SK-N-MC (cell line): ENCODE results near the gene PIGO.

ENCODE experiments used
- EZH2 ChIP-seq: fragments of 200-600 bp; sonication (generic); IDR thresholded peaks from one replicate; pipeline ENCODE4 v1.6.1; 2017; ENCODE audit warnings: antibody characterized with exemption
- POLR2AphosphoS5 ChIP-seq: IDR thresholded peaks from 2 replicates; pipeline ENCODE4 v1.6.1; 2012; ENCODE audit warnings: mild to moderate bottlenecking, low read depth, low read length, borderline replicate concordance

DNA sequence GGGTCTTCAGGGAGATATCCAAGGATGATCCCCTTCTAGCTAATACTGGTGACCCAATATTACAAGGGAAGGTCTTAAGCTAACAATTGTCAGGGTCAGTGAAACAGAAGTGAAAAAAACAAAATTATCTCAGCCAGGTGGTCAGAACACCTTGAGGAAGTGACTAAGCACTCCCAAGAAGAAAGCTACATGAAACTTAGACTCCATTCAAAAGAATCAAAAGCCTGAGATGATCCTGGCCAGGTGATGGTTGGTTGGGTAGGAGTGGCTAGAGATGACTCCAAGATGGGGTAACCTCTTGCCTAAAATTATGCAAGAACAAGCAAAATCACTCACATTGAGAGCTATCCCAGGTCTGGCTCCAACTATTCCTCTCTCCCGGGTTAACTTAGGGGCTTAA, 29.3 kb downstream of the PIGO start:
- TF ChIP-seq POLR2AphosphoS5 (no peak), EZH2 (no peak)
